PFSK-1 (cell line): ENCODE measurements around the gene PATL2.

Source experiments
- POLR2AphosphoS5 ChIP-seq: IDR thresholded peaks from 2 replicates; pipeline ENCODE4 v1.6.1; 2012; ENCODE audit warnings: low read depth, mild to moderate bottlenecking, control low read depth, low read length, moderate library complexity
- REST ChIP-seq, 2 experiments: IDR thresholded peaks; 2 replicates each; pipeline versions ENCODE4 v1.6.1 to v1.8.0; 2011 to 2012; ENCODE audit warnings: low read depth in 2 of 2, low read length in 2 of 2, control low read depth in 1 of 2, inconsistent platforms in 1 of 2, mild to moderate bottlenecking in 1 of 2, moderate library complexity in 1 of 2; ENCODE audit not compliant: insufficient read depth in 1 of 2
- SIN3A ChIP-seq: IDR thresholded peaks from 2 replicates; pipeline ENCODE4 v1.6.1; 2012; ENCODE audit warnings: mild to moderate bottlenecking, low read length, moderate library complexity, borderline replicate concordance; ENCODE audit not compliant: insufficient read depth

GRCh38 chr15:44722011-44722410, 10.9 kb upstream of the PATL2 start:
- TF ChIP-seq REST (IDR thresholded peaks at IDR 0.05; ENCODE audit: insufficient read depth in 1 of 2, low read depth in 2 of 2, low read length in 2 of 2) (no peak), POLR2AphosphoS5 (no peak), SIN3A (no peak)
